Uterus (tissue), 4 donors: ENCODE data around the gene RASSF3. TPM values are rescaled to one million over a fixed set of nuclear protein-coding genes. Genes with fewer than 3 reads are reported as not detected.

ENCODE experiments used
- DNase-seq, 2 donors: peaks; one replicate each; pipeline ENCODE4 v3.0.0-alpha.2; 2019 to 2020
- H3K27ac ChIP-seq, 2 donors: fragments of 200-600 bp; sonication (generic); 1 replicate in 1 of 2; 2 replicates in 1 of 2; pipeline ENCODE4 v1.5.1; 2016 to 2018
- H3K27me3 ChIP-seq, 2 donors: fragments of 200-600 bp; sonication (generic); one replicate each; pipeline ENCODE4 v1.5.1; 2018 to 2019; ENCODE audit warnings: control low read depth in 1 of 2
- H3K36me3 ChIP-seq, 2 donors: fragments of 200-600 bp; sonication (generic); one replicate each; pipeline ENCODE4 v1.5.1; 2019; ENCODE audit warnings: control low read depth in 1 of 2
- H3K4me1 ChIP-seq, 2 donors: fragments of 200-600 bp; sonication (generic); one replicate each; pipeline ENCODE4 v1.5.1; 2018 to 2019; ENCODE audit warnings: control low read depth in 1 of 2
- H3K4me3 ChIP-seq, 2 donors: fragments of 200-600 bp; sonication (generic); 1 replicate in 1 of 2; 2 replicates in 1 of 2; pipeline ENCODE4 v1.5.1; 2018 to 2019; ENCODE audit warnings: mild to moderate bottlenecking in 1 of 2
- H3K9me3 ChIP-seq, 2 donors: fragments of 200-600 bp; sonication (generic); one replicate each; pipeline ENCODE4 v1.5.1; 2019; ENCODE audit warnings: control low read depth in 1 of 2
- CTCF ChIP-seq, 4 experiments: fragments of 200-600 bp in 2 of 4; fragments of 450-650 bp in 2 of 4; sonication (generic) in 2 of 4; IDR thresholded peaks; one replicate each; pipeline ENCODE4 v1.5.1; 2016 to 2019; ENCODE audit warnings: antibody characterized with exemption in 4 of 4, mild to moderate bottlenecking in 2 of 4, moderate library complexity in 1 of 4
- POLR2A ChIP-seq, 2 donors: fragments of 450-650 bp; IDR thresholded peaks; one replicate each; pipeline ENCODE4 v1.6.1; 2016; ENCODE audit warnings: antibody characterized with exemption in 2 of 2, mild to moderate bottlenecking in 1 of 2, moderate library complexity in 1 of 2
- intact Hi-C: fragments of 100-400 bp; cut with DNase I; formaldehyde crosslinking; loops from one replicate; pipeline ENCODE4 v1.15.1; 2023; ENCODE audit warnings: low total_unique reads
- microRNA counts, 2 donors: library from miRNA; unstranded; fragments of <30 nt; microRNA quantifications; one replicate each; lab custom pipeline; 2016 to 2017
- microRNA-seq: library from miRNA; unstranded; fragments of <30 nt; microRNA quantifications from one replicate; pipeline ENCODE4, GENCODE V29; 2016; ENCODE audit warnings: borderline microRNAs expressed, borderline replicate concordance
- small RNA-seq: library from RNA; depleted of rRNA; stranded (forward); fragments of <200 nt; gene quantifications from one replicate; pipeline ENCODE3, GENCODE V24; 2016
- total RNA-seq, 4 donors: library from RNA; depleted of rRNA in 3 of 4; stranded (reverse); fragments of >200 nt in 3 of 4; gene quantifications; one replicate each; pipeline versions ENCODE4 v1.1.0 to v1.2.4, GENCODE V29; 2014 to 2023
- donor health status: DM: yes; HTN: yes; CAD: no.

Gene RASSF3
- total RNA-seq, 4 donors from 2014 or later, result 17.7 to 64.7 (median 29.2) TPM

GRCh38 chr12:64744422-64745258, 134.3 kb downstream of the RASSF3 start:
- H3K27me3 ChIP-seq, result no peaks in the 10 kb centered on the region
- H3K4me1 ChIP-seq, result no peaks in the 10 kb centered on the region
- no peak for DNase-seq
- TF ChIP-seq POLR2A (IDR thresholded peaks at IDR 0.05), result no peak
- TF ChIP-seq CTCF (IDR thresholded peaks at IDR 0.05), result no peak
- no peak overlapping the region for H3K4me3 ChIP-seq
- no peaks in the 10 kb centered on the region for H3K36me3 ChIP-seq
- intact Hi-C loops, result no loop called here
- H3K27ac ChIP-seq, result no peak overlapping the region
- H3K9me3 ChIP-seq, result no peaks in the 10 kb centered on the region

DNA sequence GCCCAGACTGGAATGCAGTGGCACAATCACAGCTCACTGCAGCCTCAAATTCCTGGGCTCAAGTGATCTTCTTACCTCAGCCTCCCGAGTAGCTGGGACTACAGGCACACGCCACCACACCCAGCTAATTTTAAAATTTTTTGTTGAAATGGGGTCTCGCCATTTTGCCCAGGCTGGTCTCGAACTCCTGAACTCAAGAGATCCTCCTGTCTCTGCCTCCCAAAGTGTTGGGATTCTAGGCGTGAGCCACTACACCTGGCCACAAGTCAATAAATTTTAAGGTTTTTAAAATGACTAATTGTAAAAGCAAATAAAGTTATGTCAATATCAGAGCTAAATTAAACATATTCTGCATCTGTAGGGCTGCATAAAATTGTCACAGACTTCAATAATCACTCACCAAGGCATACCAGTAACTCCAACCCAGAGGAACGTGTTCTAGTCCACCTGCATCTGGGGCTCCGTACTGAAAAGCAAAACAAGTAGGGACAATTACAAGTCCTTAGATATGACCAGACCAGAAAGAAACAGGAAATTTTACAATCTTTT, 135.0 kb downstream of the RASSF3 start:
- TF ChIP-seq CTCF (IDR thresholded peaks at IDR 0.05) (no peak), POLR2A (IDR thresholded peaks at IDR 0.05) (no peak)
- no peaks in the 10 kb centered on the region for H3K9me3 ChIP-seq
- no peak for DNase-seq
- no peaks in the 10 kb centered on the region for H3K4me1 ChIP-seq
- H3K27me3 ChIP-seq, result no peaks in the 10 kb centered on the region
- no peak overlapping the region for H3K27ac ChIP-seq
- no peaks in the 10 kb centered on the region for H3K36me3 ChIP-seq
- H3K4me3 ChIP-seq, result no peak overlapping the region
- intact Hi-C loops, result no loop called here

- no peaks in the 10 kb centered on the region for H3K36me3 ChIP-seq
- no peaks in the 10 kb centered on the region for H3K27me3 ChIP-seq
- no peak for DNase-seq
- no peaks in the 10 kb centered on the region for H3K9me3 ChIP-seq
- H3K4me3 ChIP-seq, result no peak overlapping the region
- H3K27ac ChIP-seq, result no peak overlapping the region
- TF ChIP-seq CTCF (IDR thresholded peaks at IDR 0.05) (no peak), POLR2A (IDR thresholded peaks at IDR 0.05) (no peak)
- H3K4me1 ChIP-seq, result no peaks in the 10 kb centered on the region
- intact Hi-C loops, result no loop called here
Measured at GRCh38 chr12:64745980-64746379, 135.7 kb downstream of the RASSF3 start.

DNA sequence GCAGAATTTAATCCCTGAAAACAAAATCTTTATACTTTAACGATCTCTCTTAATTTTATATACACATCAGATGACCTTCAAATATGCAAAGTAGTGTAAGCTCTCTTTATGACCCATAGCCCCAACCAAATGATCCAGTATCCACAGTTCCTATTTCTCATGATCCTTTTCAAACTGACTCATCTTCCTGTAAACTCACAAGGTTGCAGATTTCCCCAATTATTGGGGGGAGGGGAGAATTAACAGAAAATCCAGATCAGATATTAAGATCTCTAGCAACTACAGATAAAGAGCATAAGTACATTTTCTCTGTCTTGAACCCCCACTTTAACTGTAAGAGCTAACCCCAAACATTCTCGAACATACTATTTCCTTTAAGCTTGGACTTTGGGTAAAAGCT, 136.4 kb downstream of the RASSF3 start:
- Histone ChIP-seq H3K27ac (peak overlapping the region in 1 of 2 donors; percentile 42), H3K36me3 (no peaks in the 10 kb centered on the region), H3K4me1 (no peaks in the 10 kb centered on the region), H3K9me3 (no peaks in the 10 kb centered on the region), H3K27me3 (no peaks in the 10 kb centered on the region), H3K4me3 (no peak overlapping the region)
- intact Hi-C loops, result no loop called here
- no peak for TF ChIP-seq POLR2A (IDR thresholded peaks at IDR 0.05)
- no peak for DNase-seq

MicroRNAs within 50 kb of the gene (microRNA counts, 767-probe panel; counts per million panel counts)
- microRNA hsa-miR-548c-3p (lab: Ali Mortazavi, UCI), result 0 counts per million in 2 donors
- 0 counts per million in 2 donors for microRNA hsa-miR-548c-5p (lab: Ali Mortazavi, UCI)
- microRNA hsa-miR-548z (lab: Ali Mortazavi, UCI), result 0 counts per million in 2 donors

Small RNAs within 50 kb of the gene (microRNA-seq; reads per million reads assigned to microRNA genes)
- not detected for gene MIR548C
- gene MIR548Z, result not detected

Small RNAs within 50 kb of the gene (small RNA-seq; reads per million reads assigned to genes)
- gene MIR548C, result not detected
- gene MIR548Z, result not detected
- gene RF00137, result not detected

Other genes starting within 250 kb of the RASSF3 start
- gene C12orf56, start 219.7 kb upstream of the RASSF3 start, total RNA-seq, result under 1 TPM in 1 of 4 donors, not detected in 3; 0.76 TPM
- 10 to 100 TPM; 23.6 to 75.4 (median 54.1) TPM for gene XPOT, start 206.1 kb upstream of the RASSF3 start, total RNA-seq
- 10 to 100 TPM; 16.7 to 37.5 (median 26.0) TPM for gene TBK1, start 158.4 kb upstream of the RASSF3 start, total RNA-seq
- 100 to 1,000 TPM in 3 of 4 donors, 10 to 100 TPM in 1; 71.5 to 148 (median 116) TPM for gene GNS, start 148.9 kb downstream of the RASSF3 start, total RNA-seq
- gene TBC1D30, start 214.2 kb downstream of the RASSF3 start, total RNA-seq, result 10 to 100 TPM in 2 of 4 donors, 1 to 10 TPM in 2; 3.2 to 14.8 (median 9.5) TPM